HepG2 (cell line): ENCODE results near the gene KMT2B. TPM values are rescaled to one million over a fixed set of nuclear protein-coding genes. Genes with fewer than 3 reads are reported as not detected.

ENCODE experiments used
- ARID4A ChIP-seq: sonication (generic); formaldehyde crosslinking; IDR thresholded peaks from 2 replicates; pipeline ENCODE4 v1.5.0; 2020; ENCODE audit warnings: mild to moderate bottlenecking, missing genetic modification reagents, borderline replicate concordance
- CEBPG ChIP-seq: IDR thresholded peaks from 2 replicates; pipeline ENCODE4 v1.6.1; 2016
- FLYWCH1 ChIP-seq: sonication (generic); formaldehyde crosslinking; IDR thresholded peaks from 2 replicates; pipeline ENCODE4 v1.8.1; 2023; ENCODE audit warnings: mild to moderate bottlenecking, missing genetic modification reagents
- HNF4G ChIP-seq, 2 experiments: sonication (generic) in 1 of 2; formaldehyde crosslinking in 1 of 2; IDR thresholded peaks; 2 replicates each; pipeline versions ENCODE4 v1.4.0 to v1.6.1; 2011 to 2020; ENCODE audit warnings: borderline replicate concordance in 2 of 2, low read depth in 2 of 2, mild to moderate bottlenecking in 2 of 2, low read length in 1 of 2, missing genetic modification reagents in 1 of 2, moderate library complexity in 1 of 2
- SIN3B ChIP-seq: fragments of 150-350 bp; IDR thresholded peaks from 2 replicates; pipeline ENCODE4 v1.6.1; 2014; ENCODE audit warnings: low read length
- SRY ChIP-seq: sonication (generic); formaldehyde crosslinking; IDR thresholded peaks from 2 replicates; pipeline ENCODE4 v1.8.0; 2022; ENCODE audit warnings: mild to moderate bottlenecking, missing genetic modification reagents
- TEAD3 ChIP-seq: optimal IDR thresholded peaks from 2 replicates; pipeline ENCODE3; 2016; ENCODE audit warnings: borderline replicate concordance
- ZBED4 ChIP-seq: sonication (generic); formaldehyde crosslinking; IDR thresholded peaks from 2 replicates; pipeline ENCODE4 v1.4.0; 2020; ENCODE audit warnings: missing genetic modification reagents, borderline replicate concordance
- ZFP37 ChIP-seq: sonication (generic); formaldehyde crosslinking; IDR thresholded peaks from 2 replicates; pipeline ENCODE4 v1.4.0; 2020; ENCODE audit warnings: missing genetic modification reagents, borderline replicate concordance
- ZNF124 ChIP-seq: sonication (generic); formaldehyde crosslinking; IDR thresholded peaks from 2 replicates; pipeline ENCODE4 v1.4.0; 2020; ENCODE audit warnings: missing genetic modification reagents
- ZNF138 ChIP-seq: sonication (generic); formaldehyde crosslinking; IDR thresholded peaks from 2 replicates; pipeline ENCODE4 v1.5.0; 2020; ENCODE audit warnings: mild to moderate bottlenecking, low read depth, missing genetic modification reagents
- ZNF225 ChIP-seq: sonication (generic); formaldehyde crosslinking; IDR thresholded peaks from 2 replicates; pipeline ENCODE4 v1.4.0; 2020; ENCODE audit warnings: mild to moderate bottlenecking, missing genetic modification reagents
- ZNF598 ChIP-seq: sonication (generic); formaldehyde crosslinking; IDR thresholded peaks from 2 replicates; pipeline ENCODE4 v1.5.1; 2020; ENCODE audit warnings: mild to moderate bottlenecking, missing genetic modification reagents, borderline replicate concordance
- ZNF704 ChIP-seq: sonication (generic); formaldehyde crosslinking; IDR thresholded peaks from 2 replicates; pipeline ENCODE4 v1.8.1; 2023; ENCODE audit warnings: mild to moderate bottlenecking, inconsistent platforms, moderate library complexity, missing genetic modification reagents, borderline replicate concordance
- ZNF772 ChIP-seq: sonication (generic); formaldehyde crosslinking; IDR thresholded peaks from 2 replicates; pipeline ENCODE4 v1.5.0; 2020; ENCODE audit warnings: mild to moderate bottlenecking, missing genetic modification reagents
- ZSCAN29 ChIP-seq: sonication (generic); formaldehyde crosslinking; conservative IDR thresholded peaks from 2 replicates; pipeline ENCODE4 v1.4.0; 2020; ENCODE audit warnings: mild to moderate bottlenecking, missing genetic modification reagents
- polyA plus RNA-seq, 8 experiments: library from polyadenylated mRNA; depleted of rRNA in 3 of 8; stranded (reverse) in 7 of 8; unstranded in 1 of 8; fragments of >200 nt; fragmentation: Illumina TruSeq in 4 of 8; extraction: Trizol in 4 of 8; gene quantifications; 2 replicates each; pipeline versions ENCODE4 v1.2.1 to v1.2.3, GENCODE V29; 2011 to 2016; ENCODE audit warnings: low read depth in 4 of 8, missing spikeins in 1 of 8, mixed read lengths in 1 of 8; ENCODE audit not compliant: insufficient read depth in 1 of 8
- total RNA-seq, 5 experiments: library from RNA; depleted of rRNA; stranded (reverse); fragments of >200 nt; fragmentation: Illumina TruSeq; extraction: Trizol; gene quantifications; 2 replicates each; pipeline ENCODE4 v1.2.3, GENCODE V29; 2016; ENCODE audit warnings: low read depth in 1 of 5
- TF ChIP-seq, protein P1 (sequence below): sonication (generic); formaldehyde crosslinking; IDR thresholded peaks from 2 replicates; pipeline ENCODE4 v1.4.0; 2020; ENCODE audit warnings: missing genetic modification reagents

The KMT2B gene
- total and polyA plus RNA-seq, 2 of the 13 experiments (the other 11 are each of a cell fraction or from before 2014, with no cell fraction given) = 6.2 to 16.9 TPM

- no peak for TF ChIP-seq ZSCAN29
- TF ChIP-seq ZNF124 (CRISPR knock-in tag) = no peak
- no peak for TF ChIP-seq CEBPG (CRISPR knock-in tag)
- no peak for TF ChIP-seq TEAD3 (CRISPR knock-in tag)
- peak; percentile 87; the same call in 1 of the 2 replicates for TF ChIP-seq ZNF598
- TF ChIP-seq HNF4G (IDR thresholded peaks at IDR 0.05; ENCODE audit: borderline replicate concordance, low read depth, low read length) = no peak
- no peak for TF ChIP-seq HNF4G (CRISPR knock-in tag; IDR thresholded peaks at IDR 0.05; ENCODE audit: borderline replicate concordance, low read depth)
- TF ChIP-seq SRY = 0 out of 2 replicates have a peak, but pooled peaks have one; percentile 27
- no peak for TF ChIP-seq ZFP37 (CRISPR knock-in tag)
- TF ChIP-seq, protein P1, sequence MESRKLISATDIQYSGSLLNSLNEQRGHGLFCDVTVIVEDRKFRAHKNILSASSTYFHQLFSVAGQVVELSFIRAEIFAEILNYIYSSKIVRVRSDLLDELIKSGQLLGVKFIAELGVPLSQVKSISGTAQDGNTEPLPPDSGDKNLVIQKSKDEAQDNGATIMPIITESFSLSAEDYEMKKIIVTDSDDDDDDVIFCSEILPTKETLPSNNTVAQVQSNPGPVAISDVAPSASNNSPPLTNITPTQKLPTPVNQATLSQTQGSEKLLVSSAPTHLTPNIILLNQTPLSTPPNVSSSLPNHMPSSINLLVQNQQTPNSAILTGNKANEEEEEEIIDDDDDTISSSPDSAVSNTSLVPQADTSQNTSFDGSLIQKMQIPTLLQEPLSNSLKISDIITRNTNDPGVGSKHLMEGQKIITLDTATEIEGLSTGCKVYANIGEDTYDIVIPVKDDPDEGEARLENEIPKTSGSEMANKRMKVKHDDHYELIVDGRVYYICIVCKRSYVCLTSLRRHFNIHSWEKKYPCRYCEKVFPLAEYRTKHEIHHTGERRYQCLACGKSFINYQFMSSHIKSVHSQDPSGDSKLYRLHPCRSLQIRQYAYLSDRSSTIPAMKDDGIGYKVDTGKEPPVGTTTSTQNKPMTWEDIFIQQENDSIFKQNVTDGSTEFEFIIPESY (CRISPR knock-in tag) = no peak
- no peak for TF ChIP-seq ZNF138 (CRISPR knock-in tag)
- TF ChIP-seq ARID4A = peak; percentile 68
- TF ChIP-seq SIN3B = no peak
- peak; percentile 59; the same call in 1 of the 2 replicates for TF ChIP-seq ZNF225
- TF ChIP-seq ZNF772 (CRISPR knock-in tag) = 0 out of 2 replicates have a peak, but pooled peaks have one; percentile 19
- TF ChIP-seq FLYWCH1 = no peak
- no peak for TF ChIP-seq ZNF704
- TF ChIP-seq ZBED4 (CRISPR knock-in tag) = no peak
Measured at GRCh38 chr19:35718345-35719041, 690 bp downstream of the KMT2B start (continued).
